ENCODE results near the gene MFSD12.

DNA sequence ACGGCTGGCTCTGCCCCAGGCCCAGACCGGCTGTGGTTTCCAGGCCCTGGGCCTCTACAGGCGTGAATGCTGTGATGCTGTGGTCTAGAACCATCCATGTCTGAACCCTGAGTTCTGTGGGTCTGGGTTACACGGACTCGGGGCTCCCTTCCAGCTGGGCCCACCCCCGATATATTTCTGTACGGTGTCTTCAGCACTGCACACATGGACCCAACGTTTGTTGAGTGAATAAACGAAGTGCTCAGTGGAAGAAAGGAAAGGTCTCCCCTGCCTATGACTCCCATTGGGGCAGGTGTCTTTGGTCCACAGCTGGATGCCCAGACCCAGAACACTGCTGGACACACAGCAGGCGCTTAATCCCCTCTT lies 11.7 kb downstream of the MFSD12 start:
- TF ChIP-seq, protein P1, sequence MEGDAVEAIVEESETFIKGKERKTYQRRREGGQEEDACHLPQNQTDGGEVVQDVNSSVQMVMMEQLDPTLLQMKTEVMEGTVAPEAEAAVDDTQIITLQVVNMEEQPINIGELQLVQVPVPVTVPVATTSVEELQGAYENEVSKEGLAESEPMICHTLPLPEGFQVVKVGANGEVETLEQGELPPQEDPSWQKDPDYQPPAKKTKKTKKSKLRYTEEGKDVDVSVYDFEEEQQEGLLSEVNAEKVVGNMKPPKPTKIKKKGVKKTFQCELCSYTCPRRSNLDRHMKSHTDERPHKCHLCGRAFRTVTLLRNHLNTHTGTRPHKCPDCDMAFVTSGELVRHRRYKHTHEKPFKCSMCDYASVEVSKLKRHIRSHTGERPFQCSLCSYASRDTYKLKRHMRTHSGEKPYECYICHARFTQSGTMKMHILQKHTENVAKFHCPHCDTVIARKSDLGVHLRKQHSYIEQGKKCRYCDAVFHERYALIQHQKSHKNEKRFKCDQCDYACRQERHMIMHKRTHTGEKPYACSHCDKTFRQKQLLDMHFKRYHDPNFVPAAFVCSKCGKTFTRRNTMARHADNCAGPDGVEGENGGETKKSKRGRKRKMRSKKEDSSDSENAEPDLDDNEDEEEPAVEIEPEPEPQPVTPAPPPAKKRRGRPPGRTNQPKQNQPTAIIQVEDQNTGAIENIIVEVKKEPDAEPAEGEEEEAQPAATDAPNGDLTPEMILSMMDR (IDR thresholded peaks at IDR 0.05) = no peak
- no peak for TF ChIP-seq POLR2AphosphoS5 (IDR thresholded peaks at IDR 0.05)
